Iris pigment epithelial cell (primary cell): ENCODE data around the gene SGIP1.
A peak's percentile ranks its signal among the peaks of the same experiment; 100 is the strongest.

Source experiments
- DNase-seq: peaks from one replicate; pipeline ENCODE4 v3.0.0-alpha.2; 2011; ENCODE audit warnings: low read depth

SGIP1 gene

DNA sequence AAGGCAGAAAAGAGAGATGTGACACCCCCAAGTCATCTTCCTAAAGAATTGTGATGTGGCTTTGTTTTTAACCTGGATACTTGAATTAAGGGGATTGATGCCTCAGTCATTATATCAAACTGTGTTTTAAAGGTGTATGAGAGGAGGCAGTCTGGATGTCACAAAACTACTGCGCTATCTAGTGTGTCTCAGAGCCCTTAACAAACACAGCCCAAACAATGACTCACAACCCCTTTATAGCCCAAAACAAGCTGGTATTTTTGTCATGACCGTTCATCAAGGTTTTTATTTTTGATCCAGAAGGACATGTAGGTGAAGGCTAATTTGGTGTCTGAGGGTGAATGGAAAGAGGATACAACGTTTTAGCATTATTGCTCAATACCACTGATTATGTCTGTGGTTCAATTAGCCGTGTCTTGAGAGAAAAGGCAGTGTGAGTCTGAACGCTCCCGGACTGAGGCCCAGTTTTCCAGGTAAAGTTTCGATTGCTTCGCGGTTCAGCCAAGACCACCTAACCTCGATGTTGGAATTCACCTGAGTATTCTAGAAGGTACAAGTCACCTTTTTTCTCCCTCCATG lies 71.6 kb downstream of the SGIP1 start:
- no peak for DNase-seq

DNA sequence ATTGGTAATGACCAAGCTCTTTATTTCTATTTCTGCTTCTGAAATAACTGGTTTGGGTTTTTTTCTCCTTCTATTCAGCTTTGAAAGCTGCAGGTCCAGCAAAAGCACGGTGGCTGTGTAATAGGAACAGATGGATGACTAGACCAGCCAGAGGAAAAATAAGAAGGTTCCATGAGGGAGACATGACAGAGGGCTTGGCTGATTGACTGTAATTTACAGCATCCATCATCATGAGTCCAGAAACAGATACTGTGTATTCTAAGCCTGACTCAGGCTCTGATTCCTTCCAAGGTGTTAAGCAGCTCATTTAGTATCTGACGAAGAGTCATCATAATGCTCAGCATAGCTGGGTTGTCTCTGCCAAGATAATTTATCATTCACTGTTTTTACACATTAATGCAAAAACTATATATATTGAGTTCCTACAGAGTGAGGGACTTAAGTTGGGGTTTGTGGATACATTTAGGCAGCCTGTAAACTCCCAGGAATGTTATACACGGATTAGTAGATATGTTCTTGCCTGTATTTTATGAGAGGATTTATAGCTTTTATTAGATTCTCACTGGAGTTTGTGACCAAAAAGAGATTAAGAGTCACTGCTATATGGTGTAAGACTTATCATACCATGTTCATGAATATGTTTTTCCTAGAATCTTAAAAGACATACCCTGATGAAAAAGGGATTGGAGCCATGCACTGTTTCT lies 72.6 kb downstream of the SGIP1 start:
- DNase-seq, result no peak

DNA sequence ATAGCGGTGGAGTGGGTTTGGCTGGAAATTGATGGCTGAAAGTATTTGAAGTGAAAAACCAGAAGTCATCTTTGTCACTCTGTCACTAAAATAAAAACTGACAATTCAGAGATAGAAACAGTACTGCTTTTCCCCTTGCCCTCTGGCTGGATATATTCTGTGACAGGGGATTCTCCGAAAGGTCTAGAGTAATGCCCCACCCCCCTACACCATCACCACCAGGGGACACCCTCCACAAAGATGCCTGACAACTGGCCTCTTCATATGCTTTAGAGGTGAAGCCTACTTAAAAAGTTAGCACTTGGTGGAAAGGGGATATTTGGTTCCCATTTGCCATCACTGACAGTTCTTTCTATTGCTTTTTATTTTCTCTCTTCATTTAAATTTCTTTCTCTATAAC lies 73.5 kb downstream of the SGIP1 start:
- no peak for DNase-seq

DNA sequence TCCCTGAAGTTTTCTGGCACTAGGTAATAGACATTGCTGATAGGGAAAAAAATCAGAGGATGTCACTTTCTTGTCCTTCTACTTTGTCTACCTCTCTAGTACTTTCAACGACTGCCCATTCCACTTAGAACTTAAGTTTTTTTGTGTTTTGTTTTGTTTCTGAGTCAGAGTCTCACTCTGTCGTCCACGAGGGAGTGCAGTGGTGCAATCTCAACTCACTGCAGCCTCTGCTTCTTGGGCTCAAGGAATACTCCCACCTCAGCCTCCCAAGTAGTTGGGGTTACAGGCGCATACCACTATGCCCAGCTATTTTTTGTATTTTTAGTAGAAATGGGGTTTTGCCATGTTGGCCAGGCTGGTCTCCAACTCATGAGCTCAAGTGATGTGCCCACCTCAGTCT lies 79.2 kb downstream of the SGIP1 start:
- DNase-seq, result peak; percentile 55

DNA sequence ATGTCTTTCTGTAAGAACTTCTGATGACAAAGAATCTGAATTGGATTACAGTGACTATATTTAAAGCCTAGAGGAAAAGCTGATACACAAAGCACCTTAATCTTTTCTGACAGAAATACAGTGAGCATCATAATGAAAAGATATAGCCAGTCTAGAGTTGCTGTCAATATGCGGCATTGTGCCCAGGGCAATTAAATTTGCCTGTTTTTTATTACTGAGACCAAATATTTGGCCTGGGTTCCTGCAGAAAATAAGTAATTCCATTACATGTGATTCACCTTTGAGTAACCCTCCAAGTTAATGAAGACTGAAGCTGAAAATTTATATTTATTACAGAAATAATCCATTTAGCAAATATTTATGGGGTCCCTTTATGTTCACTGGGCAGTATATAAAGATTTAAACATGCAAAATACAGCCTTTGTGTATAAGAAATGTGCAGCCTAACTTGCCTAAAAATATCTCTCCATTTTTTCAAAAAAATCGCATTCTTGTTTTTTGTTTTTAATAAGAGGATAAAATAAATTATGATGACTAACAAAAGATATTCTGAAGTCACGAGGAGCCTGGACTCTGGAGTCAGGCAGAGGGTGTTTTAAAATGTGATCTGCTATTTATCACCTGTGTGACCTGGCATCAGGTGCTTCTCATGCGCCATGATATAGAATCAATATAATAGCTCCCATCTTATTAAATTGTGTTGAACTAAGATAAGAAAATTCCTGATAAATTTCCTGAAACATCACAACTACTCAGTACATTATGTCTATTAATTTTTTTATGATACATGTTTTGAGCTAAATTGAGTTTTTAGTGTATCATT lies 83.6 kb downstream of the SGIP1 start:
- DNase-seq, result no peak

DNA sequence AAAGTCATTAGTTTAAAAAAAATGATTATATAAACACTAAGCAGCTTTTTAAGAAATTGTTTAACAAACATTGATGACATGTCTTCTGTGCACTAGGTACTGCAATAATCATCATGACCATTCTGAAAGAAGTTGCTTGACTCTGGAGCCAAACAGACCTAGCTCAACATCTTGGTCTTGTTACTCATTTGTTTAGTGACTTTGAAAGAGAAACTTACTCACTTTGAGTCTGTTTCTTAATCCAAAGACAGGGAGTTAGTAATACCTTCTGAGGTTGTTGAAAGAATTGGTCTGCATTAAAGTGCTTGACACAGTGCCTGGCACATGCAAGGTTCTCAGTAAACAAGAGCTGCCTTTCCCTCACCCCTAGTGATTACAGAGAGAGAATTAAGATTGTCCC lies 84.4 kb downstream of the SGIP1 start:
- DNase-seq, result peak; percentile 65

DNA sequence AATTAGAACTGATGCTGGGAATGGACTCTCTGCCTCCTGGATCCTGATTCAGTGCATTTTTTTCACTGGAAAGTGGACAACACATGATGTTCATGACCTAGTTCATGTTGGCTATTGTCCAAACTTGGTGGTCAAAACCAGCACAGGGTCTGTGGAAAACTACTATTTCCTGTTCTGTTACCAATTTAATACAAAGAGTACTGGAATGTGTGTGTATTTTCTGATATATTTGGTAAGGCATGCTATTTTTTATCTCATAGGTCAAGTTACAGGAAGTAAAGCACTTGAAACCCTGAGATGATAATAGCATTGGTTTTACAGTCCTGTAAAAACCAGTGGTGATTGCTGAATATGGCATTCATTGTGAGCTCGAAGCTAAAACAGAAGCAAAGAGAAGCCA lies 89.9 kb downstream of the SGIP1 start:
- peak; percentile 89 for DNase-seq

DNA sequence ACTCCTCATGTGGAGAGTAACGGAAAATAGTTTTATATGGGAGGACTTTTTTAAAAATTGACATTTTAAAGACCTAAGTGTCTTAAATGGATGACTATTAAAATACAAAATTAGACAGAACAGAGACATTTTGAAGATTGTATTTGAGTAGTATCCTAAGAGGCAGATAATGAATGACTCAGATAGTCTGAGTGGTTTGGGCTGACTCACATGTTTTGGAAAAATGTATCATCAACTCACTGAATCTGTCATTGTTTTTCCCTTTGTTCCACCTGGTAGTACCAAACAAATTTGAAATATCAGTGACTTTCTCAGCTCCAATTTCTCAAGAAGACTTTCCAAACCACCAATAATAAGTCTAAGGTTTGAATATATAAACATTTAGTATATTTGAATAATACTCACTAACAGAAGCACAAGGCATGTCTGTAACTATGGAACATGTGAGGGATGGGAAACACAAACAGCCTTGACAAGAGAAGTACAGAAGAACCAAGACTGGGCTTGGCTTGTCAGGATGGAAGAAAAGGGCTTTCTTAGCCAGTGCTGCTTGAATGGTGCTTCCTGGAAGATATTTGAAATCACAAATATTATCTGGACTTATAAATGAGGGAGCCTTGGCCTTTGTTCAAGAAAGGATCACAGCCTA lies 90.6 kb downstream of the SGIP1 start:
- peak; percentile 89 for DNase-seq

DNA sequence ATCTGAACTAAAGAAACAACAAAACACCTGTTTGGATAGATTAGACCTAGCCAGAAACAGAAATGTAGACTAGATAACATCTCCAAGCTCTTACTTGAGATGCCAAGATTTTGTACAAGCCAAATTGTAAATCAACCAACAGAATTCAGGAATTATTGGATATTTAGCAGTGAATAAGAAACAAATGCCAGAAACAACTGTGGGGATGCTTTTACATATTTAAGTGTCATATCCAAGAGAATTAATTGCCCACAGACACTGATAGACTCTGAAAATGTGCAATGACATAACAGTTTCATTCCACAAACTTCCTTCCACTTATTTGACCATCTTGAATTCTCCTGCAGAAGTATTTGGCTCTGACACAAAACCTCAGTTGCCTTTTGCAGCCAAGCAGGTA lies 92.3 kb downstream of the SGIP1 start:
- DNase-seq, result no peak

DNA sequence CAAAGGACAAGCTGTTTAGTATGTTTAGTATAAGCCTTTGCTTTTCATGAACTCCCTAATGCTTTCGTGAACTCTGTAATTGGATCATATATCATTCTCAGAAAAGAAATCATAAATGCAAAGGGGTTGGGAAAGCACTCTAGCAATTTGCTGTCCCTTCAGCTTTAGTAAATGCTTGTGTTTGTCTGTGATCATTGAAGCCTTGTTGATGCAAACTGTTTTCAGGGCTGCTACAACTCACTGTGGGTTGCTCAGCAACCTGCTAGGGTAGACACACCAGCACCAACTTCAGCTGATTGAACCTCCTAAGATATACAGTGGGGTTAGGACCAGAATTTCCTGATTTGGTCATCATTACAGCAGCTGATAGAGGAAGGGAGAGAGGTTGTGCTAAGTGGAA lies 95.0 kb downstream of the SGIP1 start:
- DNase-seq, result no peak

DNA sequence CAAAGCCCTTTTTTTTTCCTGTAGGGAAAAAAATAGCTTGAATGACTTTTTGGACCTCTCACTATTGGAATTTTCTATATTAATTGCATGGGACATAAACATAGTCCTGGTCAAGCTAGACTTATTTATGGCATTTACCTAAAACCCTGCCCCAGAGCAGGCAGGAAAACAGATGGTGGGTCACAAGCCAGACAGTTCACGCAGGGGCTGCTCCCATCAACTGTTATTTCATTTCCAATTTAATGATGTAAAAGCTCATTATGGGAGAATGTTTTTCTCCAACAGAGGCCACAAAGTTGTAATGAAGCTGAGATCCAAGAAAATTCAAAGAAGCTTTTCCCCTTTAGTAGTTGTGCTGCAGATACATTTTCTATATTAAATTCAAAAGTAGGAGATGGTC lies 99.2 kb downstream of the SGIP1 start:
- DNase-seq, result no peak

DNA sequence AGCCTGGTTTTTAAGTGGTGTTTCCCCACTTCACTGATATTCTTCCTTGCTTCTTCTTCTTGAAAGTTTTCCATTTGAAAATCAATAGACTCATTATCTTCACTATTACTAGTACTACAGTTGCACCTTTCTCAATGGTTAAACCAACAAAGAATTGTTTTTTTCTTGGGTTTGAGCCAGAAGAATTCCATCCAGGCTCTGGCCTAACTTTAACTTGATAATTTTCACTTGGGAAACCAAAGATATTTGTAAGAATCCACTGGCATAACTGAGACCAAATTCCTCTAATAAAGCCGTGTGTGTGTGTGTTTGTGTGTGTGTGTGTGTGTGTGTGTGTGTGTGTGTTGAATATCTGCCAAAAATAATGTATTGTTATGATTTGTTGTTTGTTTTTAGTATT lies 103.2 kb downstream of the SGIP1 start:
- DNase-seq, result no peak

DNA sequence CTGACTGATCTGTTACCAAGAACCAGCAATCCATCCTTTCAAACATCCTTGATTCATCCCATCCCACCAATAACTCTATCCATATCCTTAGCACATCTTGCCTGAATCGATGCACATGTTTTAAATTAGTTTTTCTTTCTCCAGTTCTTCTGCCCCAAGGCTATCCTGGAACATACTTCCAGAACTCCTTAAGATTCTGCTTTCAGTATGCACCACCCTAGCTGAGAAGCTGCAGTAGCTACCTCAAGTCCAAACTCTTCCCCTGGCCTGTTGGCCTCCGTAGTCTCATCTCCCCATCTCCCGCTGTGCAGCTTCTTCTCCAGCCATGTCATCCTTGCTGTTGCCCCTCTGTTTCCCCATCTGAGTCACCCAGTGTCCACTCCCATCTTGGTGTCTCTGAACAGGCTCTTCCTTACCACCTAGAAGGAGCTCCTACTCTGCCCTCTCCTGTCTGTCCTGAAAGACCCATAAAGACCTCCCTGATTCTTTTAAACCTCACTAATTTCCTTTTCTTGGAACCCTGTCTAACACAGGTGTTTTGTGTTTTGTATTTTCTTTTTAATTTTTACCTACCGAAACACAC lies 108.0 kb downstream of the SGIP1 start:
- no peak for DNase-seq

DNA sequence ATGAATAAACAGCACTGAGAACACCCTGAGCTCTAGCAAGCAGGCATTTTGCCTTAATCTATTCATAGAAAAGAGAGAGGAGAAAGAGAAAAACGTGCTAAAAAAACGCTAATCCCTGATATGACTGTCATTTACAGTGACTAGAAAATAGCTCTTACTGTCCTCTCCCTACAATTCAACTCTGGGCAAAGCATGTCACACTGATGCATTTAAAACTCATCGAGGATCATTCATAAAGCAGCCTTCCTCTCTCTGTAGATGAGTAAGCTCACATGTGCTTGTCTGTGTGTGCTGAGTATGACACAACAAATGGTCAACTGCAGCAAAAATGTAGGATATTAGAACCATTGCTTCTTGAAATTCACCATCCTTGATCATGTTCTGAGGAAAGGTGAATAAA lies 109.0 kb downstream of the SGIP1 start:
- no peak for DNase-seq

DNA sequence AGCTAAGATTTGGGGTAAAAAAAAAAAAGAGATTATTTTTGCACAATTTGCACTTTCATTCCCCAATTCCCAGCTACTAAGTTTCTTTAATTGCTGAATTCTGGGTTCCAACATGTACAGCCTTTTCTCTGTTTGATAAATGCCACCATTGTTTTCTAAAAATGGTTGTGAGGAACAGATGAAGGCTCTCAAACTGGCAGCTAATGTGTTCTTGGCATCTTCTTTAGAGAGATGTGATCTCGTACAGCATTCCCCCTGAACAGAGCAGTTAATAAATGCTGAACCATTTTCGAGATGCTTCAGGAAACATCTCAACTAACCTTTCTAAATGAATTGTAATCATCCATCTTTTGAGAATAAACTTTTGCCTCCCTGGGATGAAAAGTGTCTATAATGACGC lies 110.4 kb downstream of the SGIP1 start:
- no peak for DNase-seq

DNA sequence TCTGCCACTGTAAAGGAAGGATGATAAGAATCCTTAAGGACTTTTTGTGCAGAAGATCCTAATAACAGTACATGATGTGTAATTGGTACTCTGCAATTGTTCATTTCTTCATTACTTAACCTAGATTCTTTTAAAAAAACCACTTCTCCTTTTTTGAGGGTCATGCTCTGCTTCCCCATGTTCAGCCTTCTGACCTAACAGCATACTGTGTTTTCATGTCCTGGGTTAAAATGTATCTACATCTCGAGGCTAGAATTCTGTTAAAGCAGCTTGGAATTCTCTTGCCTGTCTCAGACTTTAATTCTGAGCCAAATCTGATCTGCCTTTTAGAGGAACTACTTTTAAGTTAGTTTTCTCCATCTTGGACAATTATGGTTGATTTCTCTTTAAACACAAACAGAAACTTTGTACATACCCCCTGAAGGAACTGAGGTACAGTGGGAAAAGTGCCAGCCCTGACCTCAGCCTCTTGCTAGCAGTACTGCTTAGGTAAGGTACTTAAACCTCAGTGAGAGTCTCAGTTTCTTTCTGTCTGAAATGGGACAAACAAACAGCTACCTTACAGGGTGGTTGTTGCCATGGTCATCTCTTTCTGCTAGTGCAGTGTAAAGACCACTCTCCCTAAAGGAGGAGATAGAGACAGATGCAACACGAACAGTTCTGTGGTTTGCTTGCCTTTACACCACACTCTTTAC lies 115.1 kb downstream of the SGIP1 start:
- DNase-seq, result peak; percentile 17

DNA sequence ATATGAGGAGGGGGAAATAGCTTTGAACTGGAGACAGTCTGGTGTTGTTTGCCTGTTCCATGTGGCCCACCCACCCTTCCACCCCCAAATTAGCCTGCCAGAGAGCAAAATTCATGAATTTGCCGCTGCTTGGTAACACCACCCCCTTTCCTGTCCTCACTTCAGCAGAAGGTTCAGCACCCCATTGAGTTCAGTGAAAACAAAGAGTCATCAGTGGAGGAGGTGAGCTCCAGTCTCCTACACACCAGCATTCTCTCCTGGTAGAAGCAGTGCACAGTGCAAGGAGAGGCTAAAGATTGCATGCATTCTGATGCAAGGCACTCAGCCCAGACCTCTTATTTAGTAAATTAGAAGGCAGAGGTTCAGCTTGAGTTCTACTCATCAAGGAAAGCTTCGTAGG lies 118.6 kb downstream of the SGIP1 start:
- peak; percentile 53 for DNase-seq

DNA sequence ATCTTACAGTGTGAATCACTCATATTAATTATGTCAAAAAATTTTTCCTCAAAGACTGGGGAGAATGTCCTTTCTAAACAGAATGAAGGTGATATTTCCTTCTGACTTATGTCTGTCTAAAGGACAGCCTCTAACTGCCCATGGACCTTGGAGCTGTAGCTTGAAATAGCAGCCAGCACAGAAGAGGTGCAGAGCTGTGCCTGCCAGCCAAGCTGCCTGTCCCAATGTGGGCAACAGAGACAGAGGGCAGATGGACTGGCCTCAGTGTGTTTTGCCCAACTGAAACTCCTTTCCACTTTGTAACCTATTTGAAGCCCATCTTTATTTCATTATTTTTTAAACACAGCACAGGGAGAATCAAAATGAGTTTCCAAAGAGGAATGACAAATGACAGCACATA lies 120.7 kb downstream of the SGIP1 start:
- DNase-seq, result no peak

DNA sequence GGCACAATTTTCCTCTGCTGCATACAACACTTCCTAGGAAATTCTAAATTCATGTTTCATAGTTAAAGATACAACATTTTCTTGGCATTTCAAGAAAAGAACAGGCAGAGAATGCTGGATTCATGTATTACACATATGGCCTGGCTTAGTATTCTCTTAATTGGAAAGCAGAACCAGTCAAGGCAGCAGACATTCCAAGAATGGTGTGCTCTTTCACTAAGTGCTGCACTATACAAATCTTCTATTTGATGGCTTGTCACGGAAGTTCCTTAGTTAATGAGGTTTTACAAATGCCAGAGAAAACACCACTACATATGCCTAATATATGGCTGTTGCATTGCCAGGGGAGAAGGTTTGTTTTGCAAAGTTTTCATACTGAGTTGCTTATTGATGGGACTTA lies 137.5 kb downstream of the SGIP1 start:
- DNase-seq, result no peak

DNA sequence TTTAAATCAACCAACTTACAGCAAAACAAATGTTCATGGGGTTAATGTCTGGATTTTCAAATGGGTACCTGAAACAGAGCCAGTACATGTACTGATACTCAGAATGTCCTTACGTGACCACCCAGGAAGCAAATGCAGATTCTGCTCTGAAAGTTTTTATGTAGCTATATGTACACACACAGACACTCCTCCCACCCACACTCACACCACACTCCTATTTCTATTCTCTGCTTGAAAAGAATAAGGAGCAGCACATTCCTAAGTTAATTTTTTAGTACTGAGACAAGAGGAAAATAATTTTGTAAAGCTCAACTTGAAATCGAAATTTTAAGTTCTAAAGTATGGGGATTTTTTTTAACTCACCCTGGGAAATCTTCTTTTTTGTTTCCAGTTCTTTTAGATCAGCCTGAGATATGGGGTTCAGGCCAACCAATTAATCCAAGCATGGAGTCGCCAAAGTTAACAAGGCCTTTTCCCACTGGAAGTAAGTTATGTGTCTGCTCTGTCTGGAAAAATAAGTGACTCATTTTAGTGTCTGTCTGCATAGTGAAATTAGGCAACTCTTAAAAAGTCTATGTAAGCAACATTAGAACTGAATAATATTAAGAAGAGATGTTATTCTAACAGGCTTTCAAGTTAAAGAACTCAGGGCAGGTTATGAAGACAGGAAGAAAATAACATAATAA lies 142.8 kb downstream of the SGIP1 start:
- peak; percentile 83 for DNase-seq

DNA sequence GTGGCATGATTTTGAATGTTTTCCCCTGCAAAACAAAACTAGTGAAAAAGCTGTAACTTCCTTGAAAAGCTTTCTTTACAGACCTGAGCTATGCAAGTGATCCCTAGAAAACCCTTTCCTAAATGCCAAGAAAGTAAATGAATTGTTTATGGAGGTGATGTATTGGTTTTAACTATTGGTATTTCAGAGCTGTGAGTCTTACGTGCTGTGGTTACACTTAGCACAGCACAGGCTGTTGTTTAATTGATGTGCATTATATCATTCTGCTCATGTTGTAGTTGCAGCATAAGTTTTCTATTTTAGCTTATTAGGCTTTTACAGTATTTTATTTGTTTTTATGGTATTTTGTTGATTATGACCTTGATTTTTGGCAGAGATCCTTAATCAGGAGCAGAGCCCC lies 144.2 kb downstream of the SGIP1 start:
- no peak for DNase-seq
